Measurements from ENCODE around the gene PPP1R9B. TPM values are rescaled to one million over a fixed set of nuclear protein-coding genes. Genes with fewer than 3 reads are reported as not detected.

PPP1R9B gene
- polyA plus RNA-seq, 1 donor (not counting 4 experiments of a cell fraction or from before 2014, with no cell fraction given), result 16.1 TPM

GRCh38 chr17:50191359-50192143, 41.1 kb upstream of the PPP1R9B start:
- dilution Hi-C loops (cut with MboI; ENCODE audit: extremely low pct_ligation_motif_present, low sequenced_read_pairs), result no loop called here
- no peak for FAIRE-seq
- H3K36me3 ChIP-seq (ENCODE audit: control insufficient read depth in 2 of 2, extremely low read depth in 1 of 2, insufficient read depth in 2 of 2, low read length in 2 of 2), result peaks cover 0 to 10% of the 10 kb centered on the region in 2 experiments

GRCh38 chr17:50190603-50191358, 40.3 kb upstream of the PPP1R9B start:
- dilution Hi-C loops (cut with MboI; ENCODE audit: extremely low pct_ligation_motif_present, low sequenced_read_pairs), result no loop called here
- no peak overlapping the region for H3K4me2 ChIP-seq (ENCODE audit: control insufficient read depth, extremely low read depth, insufficient read depth, low read depth, low read length)

More at GRCh38 chr17:50191359-50192143, 41.1 kb upstream of the PPP1R9B start:
- no peaks in the 10 kb centered on the region for H3K9me3 ChIP-seq (ENCODE audit: control insufficient read depth, low read depth, low read length)
- no peak overlapping the region for H3K4me3 ChIP-seq (ENCODE audit: control insufficient read depth in 2 of 3, extremely low read depth in 1 of 3, insufficient read depth in 2 of 3, low read depth in 1 of 3, low read length in 3 of 3)
- H3K27ac ChIP-seq (ENCODE audit: control insufficient read depth, insufficient read depth, low read length), result no peak overlapping the region
- TF ChIP-seq CTCF (optimal IDR thresholded peaks at IDR 0.05 in 1 of 3, IDR thresholded peaks at IDR 0.05 in 1 of 3, conservative IDR thresholded peaks at IDR 0.05 in 1 of 3; ENCODE audit: extremely low read depth in 1 of 3, insufficient read depth in 2 of 3, low read length in 3 of 3), result no peak
- no peak for TF ChIP-seq EZH2 (IDR thresholded peaks at IDR 0.05; ENCODE audit: low read length)
- H3K4me1 ChIP-seq (ENCODE audit: control insufficient read depth, extremely low read depth, insufficient read depth, low read length), result no peaks in the 10 kb centered on the region
- H3K79me2 ChIP-seq (ENCODE audit: control insufficient read depth, insufficient read depth, low read length), result no peaks in the 10 kb centered on the region
- H4K20me1 ChIP-seq (ENCODE audit: control insufficient read depth, extremely low read depth, insufficient read depth, low read length), result no peaks in the 10 kb centered on the region
- no peak overlapping the region for H3K9ac ChIP-seq (ENCODE audit: control insufficient read depth, extremely low read depth, insufficient read depth, low read length)
- H3K27me3 ChIP-seq (ENCODE audit: control insufficient read depth, extremely low read depth, insufficient read depth, low read length), result no peaks in the 10 kb centered on the region
- no peak overlapping the region for H3K4me2 ChIP-seq (ENCODE audit: control insufficient read depth, extremely low read depth, insufficient read depth, low read depth, low read length)
- no peak overlapping the region for H2AFZ ChIP-seq (ENCODE audit: control insufficient read depth, low read length)
- no peak for DNase-seq (ENCODE audit: low read depth, low spot score)
- H3K9me1 ChIP-seq (ENCODE audit: control insufficient read depth, extremely low read depth, insufficient read depth, low read length), result no peaks in the 10 kb centered on the region

More at GRCh38 chr17:50190603-50191358, 40.3 kb upstream of the PPP1R9B start:
- TF ChIP-seq EZH2 (IDR thresholded peaks at IDR 0.05; ENCODE audit: low read length) (no peak), CTCF (optimal IDR thresholded peaks at IDR 0.05 in 1 of 3, IDR thresholded peaks at IDR 0.05 in 1 of 3, conservative IDR thresholded peaks at IDR 0.05 in 1 of 3; ENCODE audit: extremely low read depth in 1 of 3, insufficient read depth in 2 of 3, low read length in 3 of 3) (no peak)
- Histone ChIP-seq H3K27me3 (ENCODE audit: control insufficient read depth, extremely low read depth, insufficient read depth, low read length) (no peaks in the 10 kb centered on the region), H3K9me1 (ENCODE audit: control insufficient read depth, extremely low read depth, insufficient read depth, low read length) (no peaks in the 10 kb centered on the region), H3K9ac (ENCODE audit: control insufficient read depth, extremely low read depth, insufficient read depth, low read length) (no peak overlapping the region), H3K27ac (ENCODE audit: control insufficient read depth, insufficient read depth, low read length) (no peak overlapping the region), H3K36me3 (ENCODE audit: control insufficient read depth in 2 of 2, extremely low read depth in 1 of 2, insufficient read depth in 2 of 2, low read length in 2 of 2) (peaks cover 0 to 10% of the 10 kb centered on the region in 2 experiments), H3K9me3 (ENCODE audit: control insufficient read depth, low read depth, low read length) (no peaks in the 10 kb centered on the region), H2AFZ (ENCODE audit: control insufficient read depth, low read length) (no peak overlapping the region), H4K20me1 (ENCODE audit: control insufficient read depth, extremely low read depth, insufficient read depth, low read length) (no peaks in the 10 kb centered on the region), H3K79me2 (ENCODE audit: control insufficient read depth, insufficient read depth, low read length) (no peaks in the 10 kb centered on the region), H3K4me1 (ENCODE audit: control insufficient read depth, extremely low read depth, insufficient read depth, low read length) (no peaks in the 10 kb centered on the region), H3K4me3 (ENCODE audit: control insufficient read depth in 2 of 3, extremely low read depth in 1 of 3, insufficient read depth in 2 of 3, low read depth in 1 of 3, low read length in 3 of 3) (no peak overlapping the region)
- DNase-seq (ENCODE audit: low read depth, low spot score) (no peak), FAIRE-seq (no peak)
